ENCODE data around the gene PTPRN2. TPM values are rescaled to one million over a fixed set of nuclear protein-coding genes. Genes with fewer than 3 reads are reported as not detected.

The PTPRN2 gene
- total and polyA plus RNA-seq, 9 of the 15 experiments (the other 6 are each of a cell fraction or from before 2014, with no cell fraction given) = not detected

DNA sequence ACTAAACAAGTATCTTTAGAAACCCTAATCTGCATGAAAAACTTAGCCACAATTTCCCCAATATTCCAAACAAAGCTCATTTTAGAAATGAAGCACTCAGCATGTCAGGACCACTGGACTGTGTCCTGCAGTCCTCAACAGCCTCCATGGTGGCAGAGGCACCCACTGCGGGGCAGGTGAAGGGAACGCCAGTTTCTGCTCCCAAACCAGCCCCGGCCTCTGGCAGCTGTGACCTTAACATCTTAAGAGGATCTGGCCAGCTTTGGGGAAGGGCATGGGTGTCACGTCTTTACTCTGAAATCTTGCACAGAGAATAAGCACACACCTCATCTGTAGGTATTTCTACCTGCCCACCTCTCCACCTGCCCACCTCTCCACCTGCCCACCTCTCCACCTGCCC is 988.1 kb downstream of the PTPRN2 start (continued):
- TF ChIP-seq, protein P1, sequence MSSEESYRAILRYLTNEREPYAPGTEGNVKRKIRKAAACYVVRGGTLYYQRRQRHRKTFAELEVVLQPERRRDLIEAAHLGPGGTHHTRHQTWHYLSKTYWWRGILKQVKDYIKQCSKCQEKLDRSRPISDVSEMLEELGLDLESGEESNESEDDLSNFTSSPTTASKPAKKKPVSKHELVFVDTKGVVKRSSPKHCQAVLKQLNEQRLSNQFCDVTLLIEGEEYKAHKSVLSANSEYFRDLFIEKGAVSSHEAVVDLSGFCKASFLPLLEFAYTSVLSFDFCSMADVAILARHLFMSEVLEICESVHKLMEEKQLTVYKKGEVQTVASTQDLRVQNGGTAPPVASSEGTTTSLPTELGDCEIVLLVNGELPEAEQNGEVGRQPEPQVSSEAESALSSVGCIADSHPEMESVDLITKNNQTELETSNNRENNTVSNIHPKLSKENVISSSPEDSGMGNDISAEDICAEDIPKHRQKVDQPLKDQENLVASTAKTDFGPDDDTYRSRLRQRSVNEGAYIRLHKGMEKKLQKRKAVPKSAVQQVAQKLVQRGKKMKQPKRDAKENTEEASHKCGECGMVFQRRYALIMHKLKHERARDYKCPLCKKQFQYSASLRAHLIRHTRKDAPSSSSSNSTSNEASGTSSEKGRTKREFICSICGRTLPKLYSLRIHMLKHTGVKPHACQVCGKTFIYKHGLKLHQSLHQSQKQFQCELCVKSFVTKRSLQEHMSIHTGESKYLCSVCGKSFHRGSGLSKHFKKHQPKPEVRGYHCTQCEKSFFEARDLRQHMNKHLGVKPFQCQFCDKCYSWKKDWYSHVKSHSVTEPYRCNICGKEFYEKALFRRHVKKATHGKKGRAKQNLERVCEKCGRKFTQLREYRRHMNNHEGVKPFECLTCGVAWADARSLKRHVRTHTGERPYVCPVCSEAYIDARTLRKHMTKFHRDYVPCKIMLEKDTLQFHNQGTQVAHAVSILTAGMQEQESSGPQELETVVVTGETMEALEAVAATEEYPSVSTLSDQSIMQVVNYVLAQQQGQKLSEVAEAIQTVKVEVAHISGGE (CRISPR knock-in tag; IDR thresholded peaks at IDR 0.05) = no peak
- TF ChIP-seq KLF10 (CRISPR knock-in tag; IDR thresholded peaks at IDR 0.05) = no peak
- no peak for TF ChIP-seq SMARCE1 (IDR thresholded peaks at IDR 0.05)
- TF ChIP-seq ZBTB26 (CRISPR knock-in tag; IDR thresholded peaks at IDR 0.05) = no peak
- TF ChIP-seq TFAM (CRISPR knock-in tag; conservative IDR thresholded peaks at IDR 0.05) = no peak
- TF ChIP-seq ADNP (tag; IDR thresholded peaks at IDR 0.05) = no peak
- no peak for TF ChIP-seq NCOA1 (IDR thresholded peaks at IDR 0.05; ENCODE audit: low read depth)
